Nephron (organoid): Measurements from ENCODE around the gene ABHD4.
A peak's percentile ranks its signal among the peaks of the same experiment; 100 is the strongest.
"Not testable (repeated sequence)": the region's sequence is repeated elsewhere in the genome, so short reads cannot be mapped to it uniquely, and the experiment has no call there.

ENCODE experiments used
- H3K27ac Mint-ChIP-seq, 3 experiments: 2 replicates each; pipeline ENCODE4 v1.8.0; 2020; ENCODE audit warnings: mixed read lengths in 3 of 3, mild to moderate bottlenecking in 2 of 3, moderate library complexity in 1 of 3
- H3K27me3 Mint-ChIP-seq: 2 replicates; pipeline ENCODE4 v1.8.0; 2021; ENCODE audit warnings: low read depth, mild to moderate bottlenecking, moderate library complexity, mixed read lengths
- H3K36me3 Mint-ChIP-seq: 2 replicates; pipeline ENCODE4 v1.8.0; 2020; ENCODE audit warnings: low read depth, mixed read lengths
- H3K4me1 Mint-ChIP-seq: 2 replicates; pipeline ENCODE4 v1.8.0; 2020; ENCODE audit warnings: mixed read lengths
- H3K4me3 Mint-ChIP-seq, 3 experiments: 2 replicates each; pipeline ENCODE4 v1.8.0; 2020; ENCODE audit warnings: mild to moderate bottlenecking in 3 of 3, mixed read lengths in 3 of 3, moderate library complexity in 2 of 3
- H3K9me3 Mint-ChIP-seq: 2 replicates; pipeline ENCODE4 v1.8.0; 2020; ENCODE audit warnings: mixed read lengths
- CTCF ChIP-seq, 3 experiments: fragments of 200-600 bp; sonication (generic); IDR thresholded peaks; one replicate each; pipeline ENCODE4 v1.5.0; 2021; ENCODE audit warnings: antibody characterized with exemption in 3 of 3; ENCODE audit not compliant: unreplicated experiment in 3 of 3

ABHD4 gene

GRCh38 chr14:22552827-22553076 is 45.3 kb upstream of the ABHD4 start:
- H3K27ac Mint-ChIP-seq: peak overlapping the region in 2 of 3 experiments; percentile 70 to 97
- no peaks in the 10 kb centered on the region for H3K36me3 Mint-ChIP-seq
- H3K27me3 Mint-ChIP-seq: peaks cover 11% of the 10 kb centered on the region
- no peaks in the 10 kb centered on the region for H3K9me3 Mint-ChIP-seq
- no peak overlapping the region for H3K4me3 Mint-ChIP-seq
- H3K4me1 Mint-ChIP-seq: peaks cover 54% of the 10 kb centered on the region
- TF ChIP-seq CTCF (IDR thresholded peaks at IDR 0.05; ENCODE audit: unreplicated experiment in 3 of 3): no peak

- H3K9me3 Mint-ChIP-seq: no peaks in the 10 kb centered on the region
- no peaks in the 10 kb centered on the region for H3K36me3 Mint-ChIP-seq
- H3K4me3 Mint-ChIP-seq: no peak overlapping the region
- H3K27me3 Mint-ChIP-seq: peaks cover 11% of the 10 kb centered on the region
- H3K4me1 Mint-ChIP-seq: peaks cover 51% of the 10 kb centered on the region
- H3K27ac Mint-ChIP-seq: peak overlapping the region in 2 of 3 experiments; percentile 39 to 63
- TF ChIP-seq CTCF (IDR thresholded peaks at IDR 0.05; ENCODE audit: unreplicated experiment in 3 of 3): no peak
Measured at GRCh38 chr14:22553445-22553844, 44.7 kb upstream of the ABHD4 start.

- H3K27ac Mint-ChIP-seq: peak overlapping the region in 2 of 3 experiments; percentile 39 to 63
- H3K36me3 Mint-ChIP-seq, H3K9me3 Mint-ChIP-seq, H3K4me3 Mint-ChIP-seq: not testable (repeated sequence)
- peaks cover 46% of the 10 kb centered on the region for H3K4me1 Mint-ChIP-seq
- peaks cover 11% of the 10 kb centered on the region for H3K27me3 Mint-ChIP-seq
Measured at GRCh38 chr14:22553861-22554497, 44.1 kb upstream of the ABHD4 start.

- Mint-ChIP-seq H3K4me3 (no peak overlapping the region), H3K9me3 (no peaks in the 10 kb centered on the region), H3K4me1 (peaks cover 38% of the 10 kb centered on the region), H3K27me3 (peaks cover 11% of the 10 kb centered on the region), H3K27ac (peak overlapping the region; percentile 10 to 95 (median 80)), H3K36me3 (no peaks in the 10 kb centered on the region)
- TF ChIP-seq CTCF (IDR thresholded peaks at IDR 0.05; ENCODE audit: unreplicated experiment in 3 of 3): no peak
Measured at GRCh38 chr14:22554498-22555383, 43.4 kb upstream of the ABHD4 start.

- Mint-ChIP-seq H3K36me3 (no peaks in the 10 kb centered on the region), H3K27me3 (peaks cover 11% of the 10 kb centered on the region), H3K4me1 (peaks cover 31% of the 10 kb centered on the region)
Measured at GRCh38 chr14:22555384-22556011, 42.6 kb upstream of the ABHD4 start.

More at GRCh38 chr14:22555384-22556011, 42.6 kb upstream of the ABHD4 start:
- Mint-ChIP-seq H3K27ac (peak overlapping the region; percentile 63 to 95 (median 80)), H3K9me3 (no peaks in the 10 kb centered on the region), H3K4me3 (peak overlapping the region in 1 of 3 experiments; percentile 55)
- no peak for TF ChIP-seq CTCF (IDR thresholded peaks at IDR 0.05; ENCODE audit: unreplicated experiment in 3 of 3)
